ENCODE results near the gene MAGEH1. TPM values are rescaled to one million over a fixed set of nuclear protein-coding genes. Genes with fewer than 3 reads are reported as not detected.

The MAGEH1 gene
- total RNA-seq, 1 donor from 2014 or later = 9.8 TPM

DNA sequence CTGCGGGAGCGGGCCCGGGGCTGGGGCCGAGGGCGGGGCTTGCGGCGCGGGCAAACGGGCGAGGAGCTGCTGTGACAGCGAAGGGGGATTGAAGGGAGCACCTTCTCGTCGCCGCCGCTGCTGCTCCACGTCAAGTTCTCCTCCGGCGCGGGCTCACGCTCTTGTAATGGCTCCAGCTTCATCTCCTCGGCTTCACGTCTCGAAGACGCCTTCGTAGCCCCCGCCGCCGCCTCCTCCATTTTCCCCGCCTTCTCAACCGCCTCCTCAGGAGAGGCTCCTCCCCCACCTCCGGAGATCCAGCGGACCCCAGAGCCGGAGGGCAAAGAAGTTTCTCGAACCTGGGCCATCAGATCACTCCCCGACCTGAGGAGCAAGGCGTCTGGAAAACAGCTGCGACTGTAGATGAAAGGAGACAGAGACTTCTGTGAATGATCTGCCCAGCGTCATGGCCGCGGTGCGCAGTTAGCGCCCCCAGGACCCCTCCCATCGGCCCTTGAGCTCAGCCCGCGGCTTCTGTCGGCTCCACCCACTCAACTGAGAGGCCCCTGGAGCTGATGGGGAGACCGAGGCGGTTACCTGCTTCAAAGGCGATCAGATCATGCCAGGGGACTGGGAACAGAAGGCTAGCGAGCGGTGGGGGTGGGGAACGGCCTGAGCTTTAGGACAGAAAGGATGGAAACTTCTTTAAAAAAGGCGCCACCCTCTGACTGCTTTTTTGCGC, 36.8 kb downstream of the MAGEH1 start:
- Mint-ChIP-seq H3K4me1 (peaks cover 17% of the 10 kb centered on the region), H3K27me3 (no peaks in the 10 kb centered on the region), H3K9me3 (no peaks in the 10 kb centered on the region), H3K4me3 (peak overlapping the region; percentile 94), H3K36me3 (ENCODE audit: low read depth) (peaks cover 6% of the 10 kb centered on the region), H3K27ac (peak overlapping the region; percentile 98)
- ATAC-seq (ENCODE audit: low read depth) = peak; percentile 74
- intact Hi-C loops (cut with micrococcal nuclease) = no loop called here
- DNase-seq = peak; percentile 61
- TF ChIP-seq CTCF (IDR thresholded peaks at IDR 0.05) = no peak
- ChIA-PET POLR2A (interaction anchor here (1.1 to 2.4 kb wide), 10 partner anchors 36 to 1305 kb away, joined by 3 to 23 read pairs (median 8); partner anchors contain the start of genes APEX2, FAM120C, MAGEH1 and RRAGB), CTCF (interaction anchor here (0.5 to 1.8 kb wide), 5 partner anchors 37 to 1830 kb away, joined by 3 to 10 read pairs (median 3); partner anchors contain the start of genes MAGEH1, NBDY and RRAGB)

DNA sequence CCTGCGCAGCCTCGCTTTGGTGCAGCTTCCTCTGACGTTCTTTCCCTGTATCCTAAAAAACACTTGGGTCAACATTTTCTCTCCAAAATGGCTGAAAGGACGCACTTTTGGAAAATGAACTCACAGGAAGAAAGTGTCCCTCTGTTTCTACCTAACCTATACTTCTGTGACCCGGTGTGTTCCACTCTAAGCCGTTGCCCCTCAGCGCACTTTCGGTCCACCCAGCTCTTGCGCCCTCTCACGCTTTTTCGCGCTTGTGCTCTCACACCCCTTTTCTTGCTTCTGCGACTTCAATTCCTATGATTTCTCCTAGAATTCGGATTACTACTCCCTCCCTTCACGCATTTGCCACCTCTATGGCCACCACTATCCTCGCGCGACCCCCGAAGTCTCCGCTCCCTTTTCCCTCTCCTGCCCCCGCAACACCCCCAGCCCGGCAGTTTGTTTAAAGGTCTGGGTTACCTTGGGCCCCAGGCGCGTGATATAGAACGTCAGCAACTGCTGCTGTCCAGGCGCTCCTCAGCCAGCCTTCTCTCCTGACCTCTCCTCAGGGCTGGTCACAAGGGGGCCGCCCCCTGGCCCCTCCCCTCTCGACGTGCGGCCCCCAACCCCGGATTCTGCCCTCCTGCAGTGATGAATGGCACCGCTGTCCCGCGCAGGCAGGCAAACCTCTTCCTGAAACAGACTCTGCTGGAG, 37.5 kb downstream of the MAGEH1 start, which contains the start of gene USP51:
Gene USP51 (minus strand): TSS at position 535 of the 696 bp plus-strand sequence. CDS start 909 bp downstream, outside the sequence.
- TF ChIP-seq CTCF (IDR thresholded peaks at IDR 0.05) = no peak
- DNase-seq (peak; percentile 20), ATAC-seq (ENCODE audit: low read depth) (peak; percentile 59)
- Mint-ChIP-seq H3K27me3 (no peaks in the 10 kb centered on the region), H3K27ac (peak within 1 kb of the TSS; percentile 98), H3K9me3 (no peaks in the 10 kb centered on the region), H3K4me3 (peak within 1 kb of the TSS; percentile 94), H3K36me3 (ENCODE audit: low read depth) (peaks cover 6% of the 10 kb centered on the region), H3K4me1 (peaks cover 17% of the 10 kb centered on the region)
- POLR2A ChIA-PET = interaction anchor here (1.1 to 2.4 kb wide), 9 partner anchors 36 to 1306 kb away, joined by 3 to 23 read pairs (median 8); partner anchors contain the start of genes FAM120C, MAGEH1 and RRAGB
- CTCF ChIA-PET = interaction anchor here (1.0 to 1.8 kb wide), 4 partner anchors 37 to 1239 kb away, joined by 3 to 10 read pairs (median 6); partner anchors contain the start of genes MAGEH1, NBDY and RRAGB
- intact Hi-C loops (cut with micrococcal nuclease) = no loop called here

- peak overlapping the region; percentile 94 for H3K4me3 Mint-ChIP-seq
- ChIA-PET CTCF (no interaction called here), POLR2A (interaction anchor here (2.4 kb wide), 1 partner anchor 418 kb away, joined by 11 read pairs; no protein-coding TSS in a partner anchor)
- peak overlapping the region; percentile 98 for H3K27ac Mint-ChIP-seq
- H3K4me1 Mint-ChIP-seq = peaks cover 13% of the 10 kb centered on the region
- peaks cover 6% of the 10 kb centered on the region for H3K36me3 Mint-ChIP-seq (ENCODE audit: low read depth)
- ATAC-seq (ENCODE audit: low read depth) (no peak), DNase-seq (no peak)
- no peaks in the 10 kb centered on the region for H3K9me3 Mint-ChIP-seq
- no peak for TF ChIP-seq CTCF (IDR thresholded peaks at IDR 0.05)
- intact Hi-C loops (cut with micrococcal nuclease) = no loop called here
- no peaks in the 10 kb centered on the region for H3K27me3 Mint-ChIP-seq
Measured at GRCh38 chrX:55490121-55490520, 38.2 kb downstream of the MAGEH1 start.

DNA sequence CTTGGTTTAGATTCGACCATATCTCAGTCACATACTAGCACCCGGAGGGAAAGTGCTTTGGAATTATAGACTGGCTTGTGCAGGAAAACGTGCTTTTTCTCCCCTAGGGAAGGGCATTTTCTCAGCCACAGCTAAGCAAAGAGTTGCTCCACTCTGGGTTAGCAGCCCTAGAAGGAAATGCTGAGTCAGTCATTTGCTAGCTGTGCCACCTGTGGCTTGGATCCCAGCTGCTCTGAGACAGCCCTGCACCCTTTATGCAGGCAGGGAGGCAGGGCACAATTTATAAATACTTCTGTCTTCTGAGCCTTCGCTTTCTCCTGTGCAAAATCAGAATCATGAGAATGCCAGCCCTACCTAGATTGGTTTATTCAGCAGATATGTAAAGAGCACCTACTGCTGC, 39.0 kb downstream of the MAGEH1 start:
- POLR2A ChIA-PET = no interaction called here
- intact Hi-C loops (cut with micrococcal nuclease) = no loop called here

More for the DNA sequence above, 39.0 kb downstream of the MAGEH1 start:
- H3K36me3 Mint-ChIP-seq (ENCODE audit: low read depth) = peaks cover 6% of the 10 kb centered on the region
- no peak for ATAC-seq (ENCODE audit: low read depth)
- H3K4me1 Mint-ChIP-seq = peaks cover 12% of the 10 kb centered on the region
- no peaks in the 10 kb centered on the region for H3K27me3 Mint-ChIP-seq
- CTCF ChIA-PET = no interaction called here
- no peak for DNase-seq
- no peak overlapping the region for H3K4me3 Mint-ChIP-seq
- H3K27ac Mint-ChIP-seq = no peak overlapping the region
- no peak for TF ChIP-seq CTCF (IDR thresholded peaks at IDR 0.05)
- H3K9me3 Mint-ChIP-seq = no peaks in the 10 kb centered on the region

Other genes with a start within 250 kb of the MAGEH1 start
- gene PAGE5, start 231.8 kb upstream of the MAGEH1 start, total RNA-seq = 0.67 and 1.8 TPM in 2 replicates
- gene PAGE3, start 187.2 kb upstream of the MAGEH1 start, total RNA-seq = not detected in 2 replicates
- 1.2 and 2.4 TPM in 2 replicates for gene USP51, start 37.7 kb downstream of the MAGEH1 start, total RNA-seq
- gene FOXR2, start 171.3 kb downstream of the MAGEH1 start, total RNA-seq = not detected in 2 replicates

All from activated B cell treated with CpG ODN at 0.5 μM for 24 hours (primary cell).